Glutamatergic neuron (in vitro differentiated cells): ENCODE results near the gene STAP2. TPM values are rescaled to one million over a fixed set of nuclear protein-coding genes. Genes with fewer than 3 reads are reported as not detected.

Experiments used
- DNase-seq: peaks from one replicate; pipeline ENCODE4 v3.0.0; 2022
- H3K27ac Mint-ChIP-seq: one replicate; pipeline ENCODE4 v1.8.0; 2020; ENCODE audit warnings: mild to moderate bottlenecking, mixed read lengths, inconsistent platforms; ENCODE audit not compliant: unreplicated experiment
- H3K27me3 Mint-ChIP-seq: one replicate; pipeline ENCODE4 v1.8.0; 2020; ENCODE audit warnings: mild to moderate bottlenecking, moderate library complexity, mixed read lengths, inconsistent platforms; ENCODE audit not compliant: unreplicated experiment
- H3K36me3 Mint-ChIP-seq: one replicate; pipeline ENCODE4 v1.8.0; 2020; ENCODE audit warnings: mild to moderate bottlenecking, mixed read lengths, inconsistent platforms; ENCODE audit not compliant: unreplicated experiment
- H3K4me1 Mint-ChIP-seq: one replicate; pipeline ENCODE4 v1.8.0; 2020; ENCODE audit warnings: mild to moderate bottlenecking, low read depth, mixed read lengths, inconsistent platforms; ENCODE audit not compliant: unreplicated experiment
- H3K4me3 Mint-ChIP-seq: one replicate; pipeline ENCODE4 v1.8.0; 2020; ENCODE audit warnings: mild to moderate bottlenecking, mixed read lengths, inconsistent platforms; ENCODE audit not compliant: unreplicated experiment
- H3K9me3 Mint-ChIP-seq: one replicate; pipeline ENCODE4 v1.8.0; 2020; ENCODE audit warnings: mild to moderate bottlenecking, moderate library complexity, mixed read lengths, inconsistent platforms; ENCODE audit not compliant: unreplicated experiment
- total RNA-seq: library from RNA; stranded (reverse); fragmentation: NEBNext Ultra II Directional; extraction: Animal tissue kit (Norgen Biotek cat#: 25700); gene quantifications from one replicate; pipeline ENCODE4 v1.2.1, GENCODE V29; 2021; ENCODE audit not compliant: unreplicated experiment
- TF ChIP-seq, protein P1 (sequence below): fragments of 200-600 bp; sonication (generic); IDR thresholded peaks from one replicate; pipeline ENCODE4 v1.5.0; 2021; ENCODE audit not compliant: partially characterized antibody, unreplicated experiment

Gene STAP2
- total RNA-seq, 1 donor from 2014 or later = 18.1 TPM

DNA sequence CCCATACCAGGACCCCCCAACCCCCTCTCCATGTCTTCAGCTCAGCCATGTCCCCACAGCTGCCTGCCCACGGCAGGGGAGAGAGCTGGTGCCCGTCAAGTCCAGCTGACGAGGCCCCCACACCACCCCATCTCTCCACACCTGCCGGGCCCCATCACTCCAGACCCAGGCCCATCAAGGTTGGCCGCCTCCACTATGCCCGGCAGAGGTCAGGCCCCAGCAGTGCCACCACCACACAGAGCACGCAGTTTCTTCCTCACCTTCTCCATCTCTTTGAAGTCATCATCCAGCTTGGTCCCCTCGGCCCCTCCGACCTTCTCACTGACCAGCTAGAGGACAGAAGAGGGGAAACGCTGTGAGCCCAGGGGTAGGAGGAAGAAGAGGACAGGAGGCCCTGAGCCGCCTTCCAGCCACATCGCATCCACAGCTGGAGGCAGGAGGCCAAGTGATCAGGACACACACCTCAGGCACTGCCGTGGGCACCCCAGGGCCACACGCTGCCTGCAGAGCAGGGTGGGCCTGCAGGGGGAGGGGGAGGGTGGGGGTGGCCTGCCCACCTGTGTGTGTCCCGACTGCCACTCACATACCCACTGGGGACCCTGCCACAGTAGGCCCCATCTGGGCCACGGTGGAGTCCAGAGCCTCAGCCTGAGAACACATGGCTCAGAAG is 28.2 kb upstream of the STAP2 start:
- H3K27me3 Mint-ChIP-seq = peaks cover 29% of the 10 kb centered on the region
- H3K9me3 Mint-ChIP-seq = peaks cover 21% of the 10 kb centered on the region
- H3K4me1 Mint-ChIP-seq = peaks cover 19% of the 10 kb centered on the region
- TF ChIP-seq, protein P1, sequence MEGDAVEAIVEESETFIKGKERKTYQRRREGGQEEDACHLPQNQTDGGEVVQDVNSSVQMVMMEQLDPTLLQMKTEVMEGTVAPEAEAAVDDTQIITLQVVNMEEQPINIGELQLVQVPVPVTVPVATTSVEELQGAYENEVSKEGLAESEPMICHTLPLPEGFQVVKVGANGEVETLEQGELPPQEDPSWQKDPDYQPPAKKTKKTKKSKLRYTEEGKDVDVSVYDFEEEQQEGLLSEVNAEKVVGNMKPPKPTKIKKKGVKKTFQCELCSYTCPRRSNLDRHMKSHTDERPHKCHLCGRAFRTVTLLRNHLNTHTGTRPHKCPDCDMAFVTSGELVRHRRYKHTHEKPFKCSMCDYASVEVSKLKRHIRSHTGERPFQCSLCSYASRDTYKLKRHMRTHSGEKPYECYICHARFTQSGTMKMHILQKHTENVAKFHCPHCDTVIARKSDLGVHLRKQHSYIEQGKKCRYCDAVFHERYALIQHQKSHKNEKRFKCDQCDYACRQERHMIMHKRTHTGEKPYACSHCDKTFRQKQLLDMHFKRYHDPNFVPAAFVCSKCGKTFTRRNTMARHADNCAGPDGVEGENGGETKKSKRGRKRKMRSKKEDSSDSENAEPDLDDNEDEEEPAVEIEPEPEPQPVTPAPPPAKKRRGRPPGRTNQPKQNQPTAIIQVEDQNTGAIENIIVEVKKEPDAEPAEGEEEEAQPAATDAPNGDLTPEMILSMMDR = no peak
- no peak for DNase-seq
- no peaks in the 10 kb centered on the region for H3K36me3 Mint-ChIP-seq
- no peak overlapping the region for H3K4me3 Mint-ChIP-seq
- H3K27ac Mint-ChIP-seq = no peak overlapping the region

DNA sequence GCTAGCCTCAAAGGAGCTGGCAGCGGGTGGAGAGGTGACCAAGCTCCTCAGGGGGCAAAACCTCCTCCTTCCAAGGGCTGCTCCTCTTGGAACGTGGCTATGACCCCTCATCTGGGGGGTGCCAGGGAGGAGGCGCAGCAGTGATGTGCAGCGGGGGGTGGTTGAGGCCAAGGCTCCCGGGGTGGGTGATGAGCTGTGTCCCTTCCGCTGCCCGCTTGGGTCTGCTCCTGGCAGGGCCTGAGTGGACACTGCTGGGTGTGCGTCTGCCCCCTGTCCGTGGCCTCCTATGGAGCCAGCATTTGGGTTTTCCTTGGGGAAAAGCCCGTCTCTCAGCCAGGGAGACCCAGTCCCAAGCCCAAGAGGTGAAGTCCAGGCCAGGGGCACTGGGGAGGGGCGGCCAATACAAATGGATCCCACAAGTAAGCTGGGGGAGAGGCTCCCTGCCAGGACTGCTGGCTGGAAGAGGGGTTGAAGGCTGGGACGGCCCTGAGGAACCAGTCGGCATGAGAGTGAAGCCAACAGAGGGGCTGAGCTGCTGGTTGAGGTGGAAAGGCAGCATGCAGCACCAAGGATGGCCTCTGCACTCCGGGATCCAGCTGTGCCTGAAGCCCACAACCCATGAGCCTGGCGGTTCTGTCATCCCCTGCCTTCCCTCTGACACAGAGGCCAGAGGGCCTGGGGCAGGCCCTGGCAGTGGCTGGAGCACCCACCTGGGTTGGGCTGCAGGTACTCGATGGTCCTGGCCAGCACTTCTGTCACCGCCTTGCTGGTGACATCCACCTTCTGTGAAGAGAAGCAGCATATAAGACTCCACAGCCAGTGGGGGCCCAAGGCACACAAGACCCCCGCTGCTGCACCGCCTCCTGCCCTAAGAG is 27.4 kb upstream of the STAP2 start:
- H3K9me3 Mint-ChIP-seq = peaks cover 21% of the 10 kb centered on the region
- H3K27me3 Mint-ChIP-seq = peaks cover 29% of the 10 kb centered on the region
- no peaks in the 10 kb centered on the region for H3K36me3 Mint-ChIP-seq
- H3K27ac Mint-ChIP-seq = no peak overlapping the region
- peaks cover 17% of the 10 kb centered on the region for H3K4me1 Mint-ChIP-seq
- no peak overlapping the region for H3K4me3 Mint-ChIP-seq
- TF ChIP-seq, protein P1 = no peak
- DNase-seq = no peak

DNA sequence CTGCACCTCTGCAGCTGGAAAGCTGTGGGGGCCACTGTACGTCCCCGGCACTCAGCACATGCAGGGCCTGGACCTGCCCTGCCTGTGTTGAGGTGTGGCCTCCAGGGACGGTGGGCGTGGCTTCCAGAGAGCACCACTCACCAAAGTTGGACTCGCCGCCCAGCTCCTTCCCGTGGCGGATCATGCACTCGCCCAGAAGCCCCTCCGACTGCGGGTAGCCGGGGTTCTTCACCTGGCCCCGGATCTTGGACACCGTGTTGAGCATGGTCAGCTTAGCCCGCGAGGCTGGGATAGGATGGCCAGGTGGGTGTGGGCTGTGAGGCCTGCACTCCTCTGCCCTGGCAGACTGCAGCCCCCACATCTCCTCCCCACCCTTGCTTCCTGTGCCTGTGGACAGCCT is 26.7 kb upstream of the STAP2 start:
- Mint-ChIP-seq H3K4me3 (no peak overlapping the region), H3K4me1 (peaks cover 19% of the 10 kb centered on the region), H3K36me3 (no peaks in the 10 kb centered on the region), H3K27ac (no peak overlapping the region), H3K27me3 (peaks cover 31% of the 10 kb centered on the region), H3K9me3 (peaks cover 23% of the 10 kb centered on the region)
- no peak for DNase-seq
- TF ChIP-seq, protein P1 = no peak

DNA sequence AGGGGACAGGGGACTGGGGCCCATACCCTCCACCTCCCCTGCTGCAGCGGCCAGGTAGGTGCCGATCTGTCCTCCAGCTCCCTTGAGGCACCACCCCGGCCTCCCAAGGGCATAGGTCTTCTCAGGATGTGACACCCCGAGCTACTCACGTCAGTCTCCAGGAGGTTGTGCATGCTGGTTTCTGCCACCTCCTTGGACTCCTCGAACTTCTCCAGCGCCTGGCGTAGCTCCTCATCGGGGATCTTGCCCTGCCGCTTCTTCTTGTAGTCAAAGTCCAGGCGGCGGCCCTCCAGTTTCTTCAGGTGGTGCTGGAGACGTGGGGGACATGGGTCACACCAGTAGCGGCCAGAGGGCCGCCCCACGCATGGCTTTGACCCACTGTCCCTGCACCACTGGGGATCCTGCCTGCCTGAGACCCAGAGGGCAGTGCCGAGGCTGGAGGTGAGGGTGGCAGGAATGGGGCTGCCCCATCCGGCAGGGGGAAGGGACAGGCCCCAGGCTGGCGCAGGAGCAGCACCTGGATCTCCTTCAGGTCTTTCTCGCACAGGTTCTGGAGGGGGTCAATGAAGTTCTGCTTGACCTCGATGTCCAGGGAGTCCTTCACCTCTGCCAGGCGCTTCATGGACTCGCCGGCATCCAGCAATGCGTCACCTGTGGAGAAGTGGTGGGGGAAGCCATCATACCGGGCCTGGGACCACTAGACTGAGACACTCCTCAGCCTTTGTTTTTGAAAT is 25.1 kb upstream of the STAP2 start:
- Mint-ChIP-seq H3K36me3 (no peaks in the 10 kb centered on the region), H3K27me3 (peaks cover 28% of the 10 kb centered on the region), H3K4me3 (no peak overlapping the region), H3K9me3 (peaks cover 23% of the 10 kb centered on the region), H3K27ac (no peak overlapping the region), H3K4me1 (peaks cover 19% of the 10 kb centered on the region)
- TF ChIP-seq, protein P1 = no peak
- DNase-seq = no peak
